CD14-positive monocyte (primary cell): ENCODE measurements around the gene ZSCAN2. TPM values are rescaled to one million over a fixed set of nuclear protein-coding genes. Genes with fewer than 3 reads are reported as not detected.
"Not testable (repeated sequence)": the region's sequence is repeated elsewhere in the genome, so short reads cannot be mapped to it uniquely, and the experiment has no call there.

Source experiments
- DNase-seq, 3 donors: peaks; one replicate each; pipeline ENCODE4 v3.0.0-alpha.2; 2011 to 2022
- H2AFZ ChIP-seq: 2 replicates; pipeline ENCODE4 v1.6.0; 2012; ENCODE audit warnings: mild to moderate bottlenecking, low read depth, low read length, inconsistent platforms; ENCODE audit not compliant: insufficient read depth, poor library complexity, severe bottlenecking
- H3K27ac ChIP-seq, 2 donors: 1 replicate in 1 of 2; 2 replicates in 1 of 2; pipeline ENCODE4 v1.5.1; 2012 to 2013; ENCODE audit warnings: low read length in 2 of 2, control low read depth in 1 of 2, inconsistent platforms in 1 of 2, low read depth in 1 of 2, mild to moderate bottlenecking in 1 of 2
- H3K27me3 ChIP-seq, 2 donors: one replicate each; pipeline versions ENCODE4 v1.6.0 to v1.6.1; 2011 to 2013; ENCODE audit warnings: low read length in 2 of 2; ENCODE audit not compliant: control insufficient read depth in 2 of 2, insufficient read depth in 2 of 2
- H3K36me3 ChIP-seq, 2 donors: replicated peaks in 1 of 2; 1 replicate in 1 of 2; 2 replicates in 1 of 2; pipeline versions ENCODE4 v1.5.1 to v1.6.1; 2012 to 2013; ENCODE audit warnings: low read length in 2 of 2, control low read depth in 1 of 2, inconsistent platforms in 1 of 2, mild to moderate bottlenecking in 1 of 2; ENCODE audit not compliant: insufficient read depth in 2 of 2, control insufficient read depth in 1 of 2
- H3K4me1 ChIP-seq, 2 donors: 1 replicate in 1 of 2; 2 replicates in 1 of 2; pipeline versions ENCODE4 v1.5.1 to v1.6.1; 2012 to 2013; ENCODE audit warnings: low read length in 2 of 2, control low read depth in 1 of 2, inconsistent platforms in 1 of 2, mild to moderate bottlenecking in 1 of 2, moderate library complexity in 1 of 2; ENCODE audit not compliant: insufficient read depth in 2 of 2, control insufficient read depth in 1 of 2
- H3K4me2 ChIP-seq: replicated peaks from 2 replicates; pipeline ENCODE3; 2012; ENCODE audit warnings: low read length, moderate library complexity, mild to moderate bottlenecking; ENCODE audit not compliant: poor library complexity, severe bottlenecking; ENCODE audit errors: extremely low read depth
- H3K4me3 ChIP-seq, 3 experiments: fragments of 200-600 bp in 1 of 3; sonication (generic) in 1 of 3; replicated peaks in 1 of 3; 1 replicate in 2 of 3; 2 replicates in 1 of 3; pipeline ENCODE4 v1.5.1; 2011 to 2013; ENCODE audit warnings: low read length in 3 of 3, mild to moderate bottlenecking in 3 of 3, control low read depth in 2 of 3, low read depth in 2 of 3, inconsistent platforms in 1 of 3, moderate library complexity in 1 of 3
- H3K79me2 ChIP-seq: 2 replicates; pipeline ENCODE4 v1.6.0; 2012; ENCODE audit warnings: mild to moderate bottlenecking, control low read depth, inconsistent platforms, low read length, moderate library complexity; ENCODE audit not compliant: insufficient read depth
- H3K9ac ChIP-seq: 2 replicates; pipeline ENCODE4 v1.6.0; 2017; ENCODE audit warnings: low read length, mild to moderate bottlenecking; ENCODE audit not compliant: insufficient read depth, poor library complexity, severe bottlenecking
- H3K9me3 ChIP-seq, 2 donors: replicated peaks in 1 of 2; 1 replicate in 1 of 2; 2 replicates in 1 of 2; pipeline versions ENCODE4 v1.5.1 to v1.6.1; 2012 to 2013; ENCODE audit warnings: low read length in 2 of 2, control low read depth in 1 of 2; ENCODE audit not compliant: control insufficient read depth in 1 of 2, insufficient read depth in 1 of 2
- H4K20me1 ChIP-seq: 2 replicates; pipeline ENCODE4 v1.6.0; 2012; ENCODE audit warnings: mild to moderate bottlenecking, low read length, control low read depth, moderate library complexity; ENCODE audit not compliant: insufficient read depth
- H3K27ac Mint-ChIP-seq, 7 donors: one replicate each; pipeline ENCODE4 v1.8.0; 2020; ENCODE audit warnings: mild to moderate bottlenecking in 7 of 7, mixed read lengths in 7 of 7, moderate library complexity in 6 of 7, inconsistent platforms in 2 of 7
- H3K27me3 Mint-ChIP-seq, 3 donors: one replicate each; pipeline ENCODE4 v1.8.0; 2021 to 2022; ENCODE audit warnings: low read depth in 3 of 3, mild to moderate bottlenecking in 3 of 3, mixed read lengths in 3 of 3, moderate library complexity in 3 of 3, inconsistent platforms in 1 of 3
- H3K36me3 Mint-ChIP-seq, 2 donors: one replicate each; pipeline ENCODE4 v1.8.0; 2020; ENCODE audit warnings: mixed read lengths in 2 of 2, inconsistent platforms in 1 of 2, mild to moderate bottlenecking in 1 of 2
- H3K4me1 Mint-ChIP-seq: one replicate; pipeline ENCODE4 v1.8.0; 2020; ENCODE audit warnings: mild to moderate bottlenecking, mixed read lengths
- H3K4me3 Mint-ChIP-seq, 2 donors: one replicate each; pipeline ENCODE4 v1.8.0; 2020; ENCODE audit warnings: mild to moderate bottlenecking in 2 of 2, mixed read lengths in 2 of 2, moderate library complexity in 1 of 2
- H3K9me3 Mint-ChIP-seq, 7 donors: one replicate each; pipeline ENCODE4 v1.8.0; 2020 to 2022; ENCODE audit warnings: mixed read lengths in 7 of 7, mild to moderate bottlenecking in 6 of 7, moderate library complexity in 6 of 7, inconsistent platforms in 2 of 7
- CTCF ChIP-seq: fragments of 200-600 bp; IDR thresholded peaks from one replicate; pipeline ENCODE4 v1.8.0; 2022; ENCODE audit warnings: antibody characterized with exemption, mild to moderate bottlenecking
- WGBS: methylation state at CpG from one replicate; pipeline ENCODE4 v1.1.5; 2013; ENCODE audit warnings: missing lambda C conversion rate; ENCODE audit not compliant: insufficient coverage; 5-methylcytosine and 5-hydroxymethylcytosine counted together
- intact Hi-C, 2 donors: fragments of 100-400 bp; cut with micrococcal nuclease; formaldehyde crosslinking; loops; one replicate each; pipeline versions ENCODE4 v1.15.0 to v1.15.1; 2023
- polyA plus RNA-seq, 3 donors: library from polyadenylated mRNA; depleted of rRNA in 1 of 3; unstranded in 2 of 3; stranded (reverse) in 1 of 3; fragments of 300-500 nt in 2 of 3; fragments of >200 nt in 1 of 3; fragmentation: Illumina TruSeq in 2 of 3; gene quantifications; 1 replicate in 2 of 3; 2 replicates in 1 of 3; pipeline ENCODE4 v1.2.3, GENCODE V29; 2012 to 2021

The ZSCAN2 gene
- polyA plus RNA-seq, 3 donors: 1.7 to 6.1 (median 3.4) TPM

DNA sequence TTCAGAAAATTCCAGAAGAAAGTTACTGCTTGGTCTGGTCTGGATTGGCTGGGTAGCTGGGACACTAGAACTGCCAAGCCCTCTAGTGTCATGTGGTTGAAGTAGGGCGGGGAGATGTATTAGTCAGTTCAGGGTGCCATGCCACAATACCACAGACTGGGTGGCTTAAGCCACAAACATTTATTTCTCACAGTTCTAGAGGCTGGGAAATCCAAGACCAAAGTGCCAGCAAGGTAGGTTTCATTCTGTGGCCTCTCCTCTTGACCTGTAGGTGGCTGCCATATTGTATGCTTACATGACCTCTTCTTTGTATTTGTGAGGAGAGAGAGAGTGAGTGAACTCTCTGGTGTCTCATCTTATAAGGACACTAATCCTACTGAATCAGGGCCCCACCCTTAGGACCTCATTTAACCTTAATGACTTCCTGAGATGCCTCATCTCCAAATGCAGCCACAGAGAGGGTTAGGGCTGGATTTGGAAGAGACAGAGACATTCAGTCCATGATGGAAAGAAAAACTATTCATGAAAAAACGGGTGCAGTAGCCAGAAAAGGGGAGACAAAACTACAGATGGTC lies 18.1 kb upstream of the ZSCAN2 start:
- Mint-ChIP-seq H3K27ac (no peak overlapping the region), H3K27me3 (peaks cover 0 to 3% (median 2%) of the 10 kb centered on the region in 3 donors), H3K9me3 (peaks cover 0 to 8% (median 4%) of the 10 kb centered on the region in 7 donors), H3K4me3 (no peak overlapping the region), H3K4me1 (peaks cover 7% of the 10 kb centered on the region), H3K36me3 (no peaks in the 10 kb centered on the region)
- H3K27me3 ChIP-seq: no peaks in the 10 kb centered on the region
- no peak overlapping the region for H3K9ac ChIP-seq
- no peaks in the 10 kb centered on the region for H3K9me3 ChIP-seq
- H3K4me3 ChIP-seq: no peak overlapping the region
- intact Hi-C loops: no loop called here
- no peaks in the 10 kb centered on the region for H4K20me1 ChIP-seq
- WGBS: no CpG with 5 or more reads among the region's 2 CpGs
- H3K4me2 ChIP-seq: no peak overlapping the region
- no peak for TF ChIP-seq CTCF
- no peaks in the 10 kb centered on the region for H3K79me2 ChIP-seq
- peaks cover 0 to under 1% of the 10 kb centered on the region in 2 donors for H3K4me1 ChIP-seq
- DNase-seq: no peak
- no peaks in the 10 kb centered on the region for H3K36me3 ChIP-seq
- H3K27ac ChIP-seq: no peak overlapping the region
- no peak overlapping the region for H2AFZ ChIP-seq

- H4K20me1 ChIP-seq, H3K9ac ChIP-seq, H3K4me3 ChIP-seq, H3K27me3 ChIP-seq, H3K27ac ChIP-seq, H3K27me3 Mint-ChIP-seq, H3K27ac Mint-ChIP-seq, H3K4me2 ChIP-seq, H3K9me3 Mint-ChIP-seq, H3K9me3 ChIP-seq, H2AFZ ChIP-seq, DNase-seq, H3K4me3 Mint-ChIP-seq, H3K36me3 Mint-ChIP-seq, H3K79me2 ChIP-seq, intact Hi-C loops, H3K4me1 ChIP-seq, H3K36me3 ChIP-seq: not testable (repeated sequence)
- WGBS: 69% methylated on average over 4 of the region's 4 CpGs
- peaks cover 12% of the 10 kb centered on the region for H3K4me1 Mint-ChIP-seq
Observed at GRCh38 chr15:84583921-84584320, 16.9 kb upstream of the ZSCAN2 start.
